Mesendoderm (in vitro differentiated cells): ENCODE measurements around the gene MLLT1.
A peak's percentile ranks its signal among the peaks of the same experiment; 100 is the strongest.

Experiments used
- DNase-seq: peaks from one replicate; pipeline ENCODE4 v3.0.0; 2013
- H2AK5ac ChIP-seq: 2 replicates; pipeline ENCODE4 v1.6.1; 2013; ENCODE audit warnings: low read length, inconsistent platforms
- H2BK120ac ChIP-seq: 2 replicates; pipeline ENCODE4 v1.6.1; 2013; ENCODE audit warnings: low read depth, mild to moderate bottlenecking, low read length, moderate library complexity, mixed read lengths
- H2BK15ac ChIP-seq: replicated peaks from 2 replicates; pipeline ENCODE4 v1.6.1; 2013; ENCODE audit warnings: low read depth, mild to moderate bottlenecking, moderate library complexity
- H2BK5ac ChIP-seq: 2 replicates; pipeline ENCODE4 v1.6.1; 2013; ENCODE audit warnings: low read length, inconsistent platforms
- H3K18ac ChIP-seq: 2 replicates; pipeline ENCODE4 v1.6.1; 2013; ENCODE audit warnings: mild to moderate bottlenecking, low read length, mixed read lengths
- H3K23ac ChIP-seq: one replicate; pipeline ENCODE4 v1.6.1; 2013; ENCODE audit warnings: low read length
- H3K27ac ChIP-seq: 2 replicates; pipeline ENCODE4 v1.5.1; 2013; ENCODE audit warnings: low read depth, mild to moderate bottlenecking, inconsistent platforms, low read length, moderate library complexity
- H3K27me3 ChIP-seq: 2 replicates; pipeline ENCODE4 v1.6.1; 2013; ENCODE audit warnings: low read length, control low read depth, mild to moderate bottlenecking, inconsistent platforms; ENCODE audit not compliant: insufficient read depth, poor library complexity
- H3K36me3 ChIP-seq: 2 replicates; pipeline ENCODE4 v1.6.1; 2013; ENCODE audit warnings: low read length, inconsistent platforms; ENCODE audit not compliant: control insufficient read depth, insufficient read depth
- H3K4ac ChIP-seq: one replicate; pipeline ENCODE4 v1.6.1; 2013; ENCODE audit warnings: low read depth, mild to moderate bottlenecking, low read length, moderate library complexity
- H3K4me1 ChIP-seq: 2 replicates; pipeline ENCODE4 v1.6.1; 2013; ENCODE audit warnings: low read depth, low read length, inconsistent platforms; ENCODE audit not compliant: control insufficient read depth
- H3K4me2 ChIP-seq: 2 replicates; pipeline ENCODE4 v1.6.1; 2013; ENCODE audit warnings: low read length
- H3K4me3 ChIP-seq: 2 replicates; pipeline ENCODE4 v1.5.1; 2013; ENCODE audit warnings: mild to moderate bottlenecking, low read length
- H3K56ac ChIP-seq: one replicate; pipeline ENCODE4 v1.6.1; 2013; ENCODE audit warnings: low read length
- H3K79me1 ChIP-seq: 2 replicates; pipeline ENCODE4 v1.6.1; 2013; ENCODE audit warnings: low read length, inconsistent platforms
- H3K79me2 ChIP-seq: 2 replicates; pipeline ENCODE4 v1.6.1; 2013; ENCODE audit warnings: mild to moderate bottlenecking, low read length; ENCODE audit not compliant: control insufficient read depth, insufficient read depth
- H3K9ac ChIP-seq: 2 replicates; pipeline ENCODE4 v1.6.1; 2013; ENCODE audit warnings: low read length, inconsistent platforms
- H4K5ac ChIP-seq: one replicate; pipeline ENCODE4 v1.6.1; 2013; ENCODE audit warnings: low read length
- H4K8ac ChIP-seq: one replicate; pipeline ENCODE4 v1.6.1; 2013; ENCODE audit warnings: low read depth, mild to moderate bottlenecking, control low read depth, low read length, moderate library complexity
- WGBS: extraction: QIAGEN DNeasy Blood & Tissue Kit; methylation state at CpG from one replicate; pipeline ENCODE4 v1.1.7; 2013; ENCODE audit warnings: low lambda C conversion rate, missing lambda C conversion rate; ENCODE audit not compliant: insufficient coverage; ENCODE audit errors: extremely low coverage; 5-methylcytosine and 5-hydroxymethylcytosine counted together

Gene MLLT1

DNA sequence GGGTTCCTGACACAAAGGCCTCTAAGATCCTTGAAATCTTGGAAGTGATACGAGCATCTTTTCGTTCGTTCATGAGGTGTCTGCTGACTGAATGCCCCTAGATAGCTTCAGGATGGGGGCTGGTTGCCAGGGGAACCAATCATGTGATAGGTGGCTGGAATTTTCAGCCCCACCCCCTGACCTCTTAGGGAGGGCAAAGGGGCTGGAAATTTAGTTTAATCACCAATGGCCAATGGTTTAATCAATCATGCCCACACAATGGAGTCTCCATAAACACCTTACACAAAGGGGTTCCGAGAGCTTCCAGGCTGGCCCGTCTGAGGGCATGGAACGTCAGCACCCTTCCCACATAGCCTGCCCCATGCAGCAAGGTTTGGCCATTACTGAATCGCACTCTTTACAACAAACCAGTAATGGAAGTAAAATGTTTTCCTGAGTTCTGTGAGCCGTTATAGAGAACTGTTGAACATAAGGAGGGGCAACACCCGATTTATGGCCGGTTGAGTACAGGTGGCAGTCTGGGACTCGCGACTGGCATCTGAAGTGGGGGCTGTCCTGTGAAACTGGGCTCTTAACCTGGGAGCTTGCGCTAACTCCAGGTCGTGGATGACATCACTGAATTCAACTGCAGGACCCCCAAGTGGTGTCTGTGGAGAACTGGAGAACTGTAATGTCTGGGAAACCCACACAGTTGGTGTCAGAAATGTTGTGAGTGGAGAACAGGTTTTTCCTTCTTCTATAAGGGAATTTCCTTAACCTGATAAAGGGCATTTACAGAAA is 25.6 kb downstream of the MLLT1 start:
- Histone ChIP-seq H3K4me3 (no peak overlapping the region), H3K4ac (no peak overlapping the region), H3K9ac (no peak overlapping the region), H2BK15ac (no peak overlapping the region), H4K8ac (no peak overlapping the region), H3K36me3 (peaks cover 3% of the 10 kb centered on the region), H2BK5ac (no peak overlapping the region), H4K5ac (no peak overlapping the region), H2BK120ac (no peak overlapping the region), H3K18ac (no peak overlapping the region), H2AK5ac (no peak overlapping the region), H3K79me1 (peaks cover 28% of the 10 kb centered on the region), H3K27me3 (no peaks in the 10 kb centered on the region), H3K56ac (no peak overlapping the region), H3K23ac (no peak overlapping the region), H3K27ac (no peak overlapping the region), H3K79me2 (peaks cover 50% of the 10 kb centered on the region), H3K4me2 (no peak overlapping the region), H3K4me1 (peaks cover 6% of the 10 kb centered on the region)
- peak; percentile 29 for DNase-seq
- no CpG with 5 or more reads among the region's 14 CpGs for WGBS

GRCh38 chr19:6252066-6252465 is 27.7 kb downstream of the MLLT1 start:
- H3K27me3 ChIP-seq, result no peaks in the 10 kb centered on the region
- H4K5ac ChIP-seq, result no peak overlapping the region
- H2AK5ac ChIP-seq, result no peak overlapping the region
- no peak overlapping the region for H4K8ac ChIP-seq
- H3K27ac ChIP-seq, result no peak overlapping the region
- H2BK120ac ChIP-seq, result no peak overlapping the region
- H3K56ac ChIP-seq, result no peak overlapping the region
- peaks cover 38% of the 10 kb centered on the region for H3K79me2 ChIP-seq
- no peak overlapping the region for H3K23ac ChIP-seq
- DNase-seq, result no peak
- H3K4ac ChIP-seq, result no peak overlapping the region
- H2BK15ac ChIP-seq, result no peak overlapping the region
- H2BK5ac ChIP-seq, result no peak overlapping the region
- H3K4me3 ChIP-seq, result no peak overlapping the region
- no peak overlapping the region for H3K9ac ChIP-seq
- no peaks in the 10 kb centered on the region for H3K36me3 ChIP-seq
- peaks cover 6% of the 10 kb centered on the region for H3K4me1 ChIP-seq
- no CpG with 5 or more reads among the region's 9 CpGs for WGBS
- H3K4me2 ChIP-seq, result no peak overlapping the region
- H3K18ac ChIP-seq, result no peak overlapping the region
- peaks cover 28% of the 10 kb centered on the region for H3K79me1 ChIP-seq

DNA sequence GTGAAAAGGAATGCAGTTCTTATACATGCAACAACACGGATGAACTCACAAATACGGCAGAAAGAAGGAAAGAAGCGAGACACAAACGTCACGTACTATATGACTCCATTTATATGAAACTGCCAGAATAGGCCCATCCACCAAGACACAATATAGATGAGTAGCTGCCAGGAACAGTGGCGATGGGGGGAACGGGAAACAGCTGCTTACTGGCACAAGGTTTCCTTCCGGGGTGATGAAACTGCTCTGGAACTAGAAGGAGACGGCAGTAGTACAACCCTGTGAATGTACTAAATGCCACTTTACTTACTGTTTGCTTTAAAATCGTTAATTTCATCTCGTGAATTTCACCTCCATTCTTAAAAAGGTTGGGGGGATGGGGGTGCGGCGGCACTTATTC is 28.9 kb downstream of the MLLT1 start:
- no peak overlapping the region for H3K18ac ChIP-seq
- H2AK5ac ChIP-seq, result no peak overlapping the region
- no peak overlapping the region for H3K4me3 ChIP-seq
- H2BK5ac ChIP-seq, result no peak overlapping the region
- no peak overlapping the region for H3K4ac ChIP-seq
- no peak for DNase-seq
- H3K4me2 ChIP-seq, result no peak overlapping the region
- H3K56ac ChIP-seq, result no peak overlapping the region
- no peak overlapping the region for H4K8ac ChIP-seq
- H3K79me1 ChIP-seq, result peaks cover 34% of the 10 kb centered on the region
- H3K79me2 ChIP-seq, result peaks cover 44% of the 10 kb centered on the region
- H3K36me3 ChIP-seq, result peaks cover 2% of the 10 kb centered on the region
- WGBS, result no CpG with 5 or more reads among the region's 13 CpGs
- no peak overlapping the region for H3K27ac ChIP-seq
- no peak overlapping the region for H2BK15ac ChIP-seq
- H2BK120ac ChIP-seq, result no peak overlapping the region
- H3K27me3 ChIP-seq, result no peaks in the 10 kb centered on the region
- no peak overlapping the region for H4K5ac ChIP-seq
- H3K4me1 ChIP-seq, result peaks cover 6% of the 10 kb centered on the region
- H3K23ac ChIP-seq, result no peak overlapping the region
- H3K9ac ChIP-seq, result no peak overlapping the region

GRCh38 chr19:6250024-6250615 is 29.7 kb downstream of the MLLT1 start:
- Histone ChIP-seq H3K79me2 (peaks cover 44% of the 10 kb centered on the region), H2BK120ac (no peak overlapping the region), H3K79me1 (peaks cover 34% of the 10 kb centered on the region), H3K27ac (no peak overlapping the region), H3K23ac (no peak overlapping the region), H3K4me1 (peaks cover 6% of the 10 kb centered on the region), H3K27me3 (no peaks in the 10 kb centered on the region), H2BK5ac (no peak overlapping the region), H4K5ac (no peak overlapping the region), H2AK5ac (no peak overlapping the region), H3K56ac (no peak overlapping the region), H3K4me3 (no peak overlapping the region), H2BK15ac (no peak overlapping the region), H3K18ac (no peak overlapping the region), H3K36me3 (peaks cover 2% of the 10 kb centered on the region), H3K4ac (no peak overlapping the region), H3K4me2 (no peak overlapping the region), H3K9ac (no peak overlapping the region), H4K8ac (no peak overlapping the region)
- no CpG with 5 or more reads among the region's 4 CpGs for WGBS
- no peak for DNase-seq

- H2BK15ac ChIP-seq, result no peak overlapping the region
- H2AK5ac ChIP-seq, result no peak overlapping the region
- H2BK120ac ChIP-seq, result no peak overlapping the region
- no peak overlapping the region for H3K4me2 ChIP-seq
- H3K4me1 ChIP-seq, result peaks cover 4% of the 10 kb centered on the region
- H3K18ac ChIP-seq, result no peak overlapping the region
- peaks cover 44% of the 10 kb centered on the region for H3K79me2 ChIP-seq
- no peak overlapping the region for H4K5ac ChIP-seq
- H3K23ac ChIP-seq, result no peak overlapping the region
- H3K4me3 ChIP-seq, result no peak overlapping the region
- no peak overlapping the region for H3K9ac ChIP-seq
- no peaks in the 10 kb centered on the region for H3K27me3 ChIP-seq
- peaks cover 2% of the 10 kb centered on the region for H3K36me3 ChIP-seq
- H2BK5ac ChIP-seq, result no peak overlapping the region
- H3K79me1 ChIP-seq, result peaks cover 33% of the 10 kb centered on the region
- WGBS, result no CpG with 5 or more reads among the region's 9 CpGs
- H3K4ac ChIP-seq, result no peak overlapping the region
- H3K56ac ChIP-seq, result no peak overlapping the region
- no peak for DNase-seq
- no peak overlapping the region for H3K27ac ChIP-seq
- no peak overlapping the region for H4K8ac ChIP-seq
Observed at GRCh38 chr19:6249296-6249695, 30.5 kb downstream of the MLLT1 start.
